ENCODE measurements around the gene EIF4E2.

- TF ChIP-seq CTCF (IDR thresholded peaks at IDR 0.05; ENCODE audit: insufficient read depth, low read depth, low read length) (no peak), EZH2 (IDR thresholded peaks at IDR 0.05; ENCODE audit: insufficient read depth, low read length) (no peak)
Observed at GRCh38 chr2:232535761-232536530, 14.5 kb upstream of the EIF4E2 start.

Measured in astrocyte (in vitro differentiated cells and primary cell).